ENCODE results near the gene NFASC.

NFASC gene

GRCh38 chr1:204909109-204909508 is 38.4 kb downstream of the NFASC start:
- no peak for DNase-seq (ENCODE audit: low spot score)
- no peak overlapping the region for H3K4me3 ChIP-seq
- TF ChIP-seq, protein P1, sequence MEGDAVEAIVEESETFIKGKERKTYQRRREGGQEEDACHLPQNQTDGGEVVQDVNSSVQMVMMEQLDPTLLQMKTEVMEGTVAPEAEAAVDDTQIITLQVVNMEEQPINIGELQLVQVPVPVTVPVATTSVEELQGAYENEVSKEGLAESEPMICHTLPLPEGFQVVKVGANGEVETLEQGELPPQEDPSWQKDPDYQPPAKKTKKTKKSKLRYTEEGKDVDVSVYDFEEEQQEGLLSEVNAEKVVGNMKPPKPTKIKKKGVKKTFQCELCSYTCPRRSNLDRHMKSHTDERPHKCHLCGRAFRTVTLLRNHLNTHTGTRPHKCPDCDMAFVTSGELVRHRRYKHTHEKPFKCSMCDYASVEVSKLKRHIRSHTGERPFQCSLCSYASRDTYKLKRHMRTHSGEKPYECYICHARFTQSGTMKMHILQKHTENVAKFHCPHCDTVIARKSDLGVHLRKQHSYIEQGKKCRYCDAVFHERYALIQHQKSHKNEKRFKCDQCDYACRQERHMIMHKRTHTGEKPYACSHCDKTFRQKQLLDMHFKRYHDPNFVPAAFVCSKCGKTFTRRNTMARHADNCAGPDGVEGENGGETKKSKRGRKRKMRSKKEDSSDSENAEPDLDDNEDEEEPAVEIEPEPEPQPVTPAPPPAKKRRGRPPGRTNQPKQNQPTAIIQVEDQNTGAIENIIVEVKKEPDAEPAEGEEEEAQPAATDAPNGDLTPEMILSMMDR (IDR thresholded peaks at IDR 0.05) = no peak
- no peak overlapping the region for H3K27ac ChIP-seq

DNA sequence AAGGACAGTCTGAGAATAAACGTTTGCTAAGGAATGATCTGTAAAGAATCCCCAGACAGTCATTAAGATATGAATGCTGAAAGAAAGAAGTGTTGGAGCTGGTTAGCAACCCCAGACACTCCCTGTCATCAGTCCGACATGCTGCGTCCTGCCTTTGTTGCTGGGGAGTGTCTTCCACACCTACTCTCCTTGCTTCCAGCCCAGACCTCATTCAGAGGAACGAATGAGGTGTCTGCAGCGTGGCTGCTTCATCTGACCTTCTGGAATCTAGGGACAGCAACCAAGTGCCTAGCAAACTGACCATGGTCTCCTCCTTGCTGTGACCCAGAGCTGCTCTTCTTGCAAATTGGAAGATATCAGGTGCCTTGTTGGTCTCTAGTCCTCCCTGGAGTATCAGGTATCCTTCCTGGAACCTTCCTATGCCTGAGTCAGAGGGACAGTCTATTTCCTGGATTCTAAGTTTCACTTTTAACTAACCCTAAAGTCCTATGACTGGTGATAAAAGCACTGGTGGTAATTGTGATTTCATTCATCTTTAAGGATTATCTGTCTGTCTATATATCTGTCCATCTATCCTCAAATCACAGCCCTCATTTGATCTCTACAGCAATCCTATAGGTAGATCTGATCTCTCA is 45.3 kb downstream of the NFASC start:
- Histone ChIP-seq H3K4me3 (no peak overlapping the region), H3K27ac (no peak overlapping the region)
- DNase-seq (ENCODE audit: low spot score) = no peak
- TF ChIP-seq, protein P1 (IDR thresholded peaks at IDR 0.05) = no peak

DNA sequence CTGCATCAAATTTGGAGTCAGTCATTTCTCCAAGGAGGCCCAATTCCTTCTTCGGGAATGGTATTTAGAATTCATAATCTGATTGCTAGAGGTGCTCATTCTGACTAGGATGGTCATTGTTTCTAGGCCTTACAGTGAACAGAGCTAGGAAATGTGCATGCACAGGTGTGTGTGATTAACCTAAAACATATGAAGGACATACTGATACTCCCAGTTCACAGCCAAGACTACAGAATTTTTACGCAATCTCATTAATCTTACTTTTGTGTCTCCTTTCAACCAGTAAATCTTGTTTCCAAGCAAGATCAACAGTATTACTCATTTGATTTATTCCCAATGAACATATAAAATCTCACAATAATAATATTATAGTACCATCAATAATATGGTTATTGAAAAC is 47.1 kb downstream of the NFASC start:
- no peak for DNase-seq (ENCODE audit: low spot score)
- TF ChIP-seq, protein P1 (IDR thresholded peaks at IDR 0.05) = no peak
- H3K4me3 ChIP-seq = no peak overlapping the region

DNA sequence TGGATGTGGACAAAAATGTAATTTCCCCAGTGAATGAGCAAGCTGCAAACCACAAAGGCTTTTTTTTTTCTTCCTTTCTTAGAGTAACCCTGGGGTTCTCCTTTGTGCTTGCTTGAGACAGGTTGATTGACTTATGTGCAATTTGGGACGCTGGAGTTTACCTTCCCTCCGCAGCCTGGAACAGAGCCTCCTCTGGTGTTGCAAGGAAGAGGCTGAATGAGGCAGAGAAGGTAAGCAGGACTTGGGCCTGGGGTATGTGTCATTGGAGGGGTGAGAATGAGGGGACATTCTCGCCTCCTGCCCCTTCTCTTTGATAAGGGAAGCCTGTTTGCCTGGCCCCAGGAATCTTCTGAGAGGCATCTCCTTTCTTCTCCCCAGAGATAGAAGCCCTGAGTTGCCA is 49.8 kb downstream of the NFASC start:
- TF ChIP-seq, protein P1 (IDR thresholded peaks at IDR 0.05) = no peak
- DNase-seq (ENCODE audit: low spot score) = no peak
- Histone ChIP-seq H3K27ac (no peak overlapping the region), H3K4me3 (no peak overlapping the region)

More for the DNA sequence above, 47.1 kb downstream of the NFASC start:
- H3K27ac ChIP-seq = no peak overlapping the region

- Histone ChIP-seq H3K4me3 (no peak overlapping the region), H3K27ac (no peak overlapping the region)
- TF ChIP-seq, protein P1 (IDR thresholded peaks at IDR 0.05) = no peak
- no peak for DNase-seq (ENCODE audit: low spot score)
Measured at GRCh38 chr1:204920967-204921366, 50.3 kb downstream of the NFASC start.

DNA sequence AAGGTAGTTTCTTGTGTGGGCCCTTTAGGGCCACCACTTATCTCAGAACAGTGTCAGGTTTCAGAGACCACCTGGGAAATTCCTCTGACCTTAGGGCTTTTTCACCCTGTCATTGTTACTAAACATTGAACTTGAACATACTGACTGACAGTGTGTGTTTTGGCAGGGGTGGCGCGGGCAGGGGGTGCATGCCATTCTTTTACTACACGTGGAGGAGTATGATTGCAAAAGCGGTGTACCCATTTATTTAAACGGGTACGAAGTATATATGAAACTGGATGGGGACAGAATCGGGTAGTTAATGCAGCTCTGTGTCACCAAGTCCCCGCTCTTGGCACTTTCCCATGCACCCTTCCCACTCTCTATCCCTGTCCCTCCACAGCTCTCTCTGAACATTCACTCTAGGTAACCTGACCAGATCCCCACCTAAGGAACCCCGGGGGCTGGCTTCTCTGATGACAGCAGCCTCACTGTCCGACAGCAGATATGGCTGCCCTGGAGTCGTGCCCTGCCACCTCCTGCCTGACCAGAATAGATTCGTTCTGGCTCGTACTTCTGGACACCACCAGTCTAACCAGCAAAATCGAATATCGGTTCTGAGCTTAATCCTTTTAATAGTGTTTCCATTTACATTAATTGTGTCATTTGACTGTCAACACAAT is 51.3 kb downstream of the NFASC start:
- TF ChIP-seq, protein P1 (IDR thresholded peaks at IDR 0.05) = no peak
- no peak overlapping the region for H3K27ac ChIP-seq
- H3K4me3 ChIP-seq = no peak overlapping the region
- DNase-seq (ENCODE audit: low spot score) = no peak

- DNase-seq (ENCODE audit: low spot score) = no peak
- H3K4me3 ChIP-seq = no peak overlapping the region
- TF ChIP-seq, protein P1 (IDR thresholded peaks at IDR 0.05) = no peak
- H3K27ac ChIP-seq = no peak overlapping the region
Measured at GRCh38 chr1:204923201-204923600, 52.5 kb downstream of the NFASC start.

Data from coronary artery (tissue), 2 donors.